GM12873 (cell line): ENCODE measurements around the gene MPC1.

Experiments used
- CTCF ChIP-seq: IDR thresholded peaks from 2 replicates; pipeline ENCODE4 v1.5.1; 2012; ENCODE audit warnings: low read depth, mild to moderate bottlenecking, moderate library complexity, low read length, control low read depth; ENCODE audit not compliant: insufficient read depth; ENCODE audit errors: missing control alignments

The MPC1 gene

GRCh38 chr6:166317261-166318212 lies 65.2 kb downstream of the MPC1 start:
- TF ChIP-seq CTCF = no peak

- no peak for TF ChIP-seq CTCF
These were observed 67.3 kb downstream of the MPC1 start for GRCh38 chr6:166315436-166315835.
